ENCODE data around the gene PANX2. TPM values are rescaled to one million over a fixed set of nuclear protein-coding genes. Genes with fewer than 3 reads are reported as not detected.
"Not testable (repeated sequence)": the region's sequence is repeated elsewhere in the genome, so short reads cannot be mapped to it uniquely, and the experiment has no call there.

The PANX2 gene
- total RNA-seq, 1 donor = 0.90 TPM

- H3K4me3 ChIP-seq (ENCODE audit: low read depth, low read length) = no peak overlapping the region
- TF ChIP-seq CTCF (IDR thresholded peaks at IDR 0.05; ENCODE audit: insufficient read depth, low read length) = no peak
- DNase-seq (ENCODE audit: low read depth) = no peak
Measured at GRCh38 chr22:50157709-50158375, 12.7 kb upstream of the PANX2 start.

- no peak for TF ChIP-seq CTCF (IDR thresholded peaks at IDR 0.05; ENCODE audit: insufficient read depth, low read length)
- no peak for DNase-seq (ENCODE audit: low read depth)
- no peak overlapping the region for H3K4me3 ChIP-seq (ENCODE audit: low read depth, low read length)
Measured at GRCh38 chr22:50160947-50161346, 9.6 kb upstream of the PANX2 start.

DNA sequence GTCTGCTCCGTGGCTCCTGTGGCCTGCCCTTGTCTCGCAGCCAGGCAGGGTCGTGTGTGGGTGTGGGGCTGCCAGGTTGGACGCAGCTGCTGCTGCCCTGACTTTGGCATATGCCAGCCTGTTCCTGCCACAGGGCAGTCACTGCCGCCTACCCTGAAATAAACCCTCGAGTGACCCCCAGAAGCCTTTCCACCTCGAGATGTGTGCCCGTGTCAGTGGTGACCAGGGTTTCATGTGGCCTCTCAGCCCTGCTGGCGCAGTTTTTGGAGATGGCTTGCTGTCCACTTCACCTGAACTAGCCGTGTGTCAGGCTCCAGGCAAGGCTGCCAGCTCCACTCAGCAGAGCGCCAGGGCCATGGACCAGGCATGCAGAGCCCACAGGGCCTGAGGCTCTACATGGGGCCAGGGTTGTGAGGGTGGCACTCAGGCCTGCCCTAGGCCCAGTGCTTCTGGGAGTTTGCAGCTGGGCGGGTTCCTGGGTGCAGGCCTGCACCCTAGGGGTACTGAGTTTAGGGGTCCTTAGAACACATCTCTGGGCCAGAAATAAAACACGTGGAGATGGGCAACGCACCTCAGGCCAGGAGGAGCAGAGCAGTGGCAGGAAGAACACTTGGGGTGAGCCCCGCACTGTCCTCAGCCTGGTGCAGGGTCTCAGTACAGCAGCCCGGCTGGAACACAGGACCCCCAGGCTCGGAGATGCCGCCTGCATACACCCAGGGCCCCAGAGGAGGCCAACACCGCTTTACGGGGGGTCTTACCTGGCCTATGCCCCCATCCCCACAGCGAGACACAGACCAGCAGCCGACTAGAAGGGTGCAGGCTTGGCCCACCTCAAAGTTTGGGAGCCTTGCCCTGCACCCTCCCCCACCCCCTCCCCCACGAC lies 8.8 kb upstream of the PANX2 start:
- DNase-seq (ENCODE audit: low read depth) = no peak
- no peak overlapping the region for H3K4me3 ChIP-seq (ENCODE audit: low read depth, low read length)
- no peak for TF ChIP-seq CTCF (IDR thresholded peaks at IDR 0.05; ENCODE audit: insufficient read depth, low read length)

- no peak for TF ChIP-seq CTCF (IDR thresholded peaks at IDR 0.05; ENCODE audit: insufficient read depth, low read length)
- H3K4me3 ChIP-seq (ENCODE audit: low read depth, low read length) = no peak overlapping the region
- DNase-seq (ENCODE audit: low read depth) = no peak
Measured at GRCh38 chr22:50162391-50162956, 8.1 kb upstream of the PANX2 start.

- no peak overlapping the region for H3K4me3 ChIP-seq (ENCODE audit: low read depth, low read length)
- TF ChIP-seq CTCF (IDR thresholded peaks at IDR 0.05; ENCODE audit: insufficient read depth, low read length) = no peak
- no peak for DNase-seq (ENCODE audit: low read depth)
Measured at GRCh38 chr22:50165436-50166123, 5.0 kb upstream of the PANX2 start.

DNA sequence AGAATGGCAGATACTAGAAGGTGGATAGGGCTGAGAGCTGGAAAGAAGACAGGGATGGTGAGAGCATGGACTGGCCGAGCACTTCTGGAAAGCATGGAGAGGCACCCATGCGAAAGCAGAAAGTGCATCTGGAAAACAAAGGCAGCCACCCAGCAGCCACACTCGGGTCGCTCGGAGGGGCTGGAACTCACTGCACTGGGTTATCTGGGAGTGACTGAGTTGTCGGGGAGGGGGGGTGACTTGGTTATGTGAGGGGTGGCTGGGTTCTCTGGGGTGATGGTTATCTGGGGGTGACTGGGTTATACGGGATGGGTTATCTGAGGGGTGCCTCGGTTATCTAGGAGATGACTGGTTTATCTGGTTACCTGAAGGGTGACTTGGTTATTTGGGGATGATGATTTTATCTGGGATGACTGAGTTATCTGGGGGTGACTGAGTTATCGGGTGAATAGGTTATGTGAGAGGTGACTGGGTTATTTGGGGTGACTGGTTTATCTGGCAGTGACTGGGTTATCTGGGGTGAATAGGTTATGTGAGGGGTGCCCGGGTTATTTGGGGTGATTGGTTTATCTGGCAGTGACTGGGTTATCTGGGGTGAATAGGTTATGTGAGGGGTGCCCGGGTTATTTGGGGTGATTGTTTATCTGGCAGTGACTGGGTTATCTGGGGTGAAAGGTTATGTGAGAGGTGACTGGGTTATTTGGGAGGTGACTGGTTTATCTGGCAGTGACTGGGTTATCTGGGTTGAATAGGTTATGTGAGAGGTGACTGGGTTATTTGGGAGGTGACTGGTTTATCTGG lies 2.6 kb upstream of the PANX2 start:
- H3K4me3 ChIP-seq (ENCODE audit: low read depth, low read length) = no peak overlapping the region
- TF ChIP-seq CTCF (IDR thresholded peaks at IDR 0.05; ENCODE audit: insufficient read depth, low read length) = no peak
- DNase-seq (ENCODE audit: low read depth) = no peak

- not testable (repeated sequence) for DNase-seq (ENCODE audit: low read depth); H3K4me3 ChIP-seq (ENCODE audit: low read depth, low read length)
Measured at GRCh38 chr22:50168490-50169180, 1.9 kb upstream of the PANX2 start.

Data from fibroblast of the aortic adventitia (primary cell).